Activated CD4-positive, alpha-beta T cell treated with anti-CD3 and anti-CD28 coated beads, Interleukin-10, Interleukin-2, amounts not matched to agents 100 ng/mL and 50 ng/mL, durations not matched to agents 16 hours and 8 hours (primary cell): ENCODE measurements around the gene PAAF1.

ENCODE experiments used
- DNase-seq: peaks from one replicate; pipeline ENCODE4 v3.0.0-alpha.2; 2020

PAAF1 gene

GRCh38 chr11:73949246-73949645 is 72.4 kb downstream of the PAAF1 start:
- DNase-seq: no peak

- DNase-seq: no peak
These were observed 73.1 kb downstream of the PAAF1 start for GRCh38 chr11:73949912-73950311.

GRCh38 chr11:73950869-73951710 is 74.3 kb downstream of the PAAF1 start, which contains the start of gene DNAJB13:
Gene DNAJB13, plus strand, starts transcription at chr11:73951026. Its CDS starts 44 bp downstream, at chr11:73951070.
- no peak for DNase-seq

- DNase-seq: no peak
These were observed 75.0 kb downstream of the PAAF1 start for GRCh38 chr11:73951797-73952196.

- no peak for DNase-seq
These were observed 80.3 kb downstream of the PAAF1 start for GRCh38 chr11:73956876-73957653.

- no peak for DNase-seq
These were observed 81.0 kb downstream of the PAAF1 start for GRCh38 chr11:73957654-73958361.

GRCh38 chr11:73958521-73959141 is 81.8 kb downstream of the PAAF1 start:
- no peak for DNase-seq

- no peak for DNase-seq
These were observed 84.5 kb downstream of the PAAF1 start for GRCh38 chr11:73961321-73961720.

- no peak for DNase-seq
These were observed 85.4 kb downstream of the PAAF1 start for GRCh38 chr11:73962101-73962705.

GRCh38 chr11:73963861-73964260 is 87.1 kb downstream of the PAAF1 start:
- no peak for DNase-seq

- no peak for DNase-seq
These were observed 88.4 kb downstream of the PAAF1 start for GRCh38 chr11:73965076-73965763.

GRCh38 chr11:73965764-73966121 is 88.9 kb downstream of the PAAF1 start:
- no peak for DNase-seq

GRCh38 chr11:73968356-73968966 is 91.7 kb downstream of the PAAF1 start:
- DNase-seq: no peak

GRCh38 chr11:73969091-73969490 is 92.3 kb downstream of the PAAF1 start:
- DNase-seq: no peak

GRCh38 chr11:73969991-73970800 is 93.4 kb downstream of the PAAF1 start:
- no peak for DNase-seq

GRCh38 chr11:73971175-73971719 is 94.4 kb downstream of the PAAF1 start:
- DNase-seq: no peak

GRCh38 chr11:73972187-73972586 is 95.4 kb downstream of the PAAF1 start:
- no peak for DNase-seq

GRCh38 chr11:73972620-73973449 is 96.0 kb downstream of the PAAF1 start:
- no peak for DNase-seq
